Astrocyte of the cerebellum (primary cell): ENCODE data around the gene MAP3K8.
"Not testable (repeated sequence)": the region's sequence is repeated elsewhere in the genome, so short reads cannot be mapped to it uniquely, and the experiment has no call there.

ENCODE experiments used
- DNase-seq: peaks from one replicate; pipeline ENCODE4 v3.0.0-alpha.2; 2011; ENCODE audit warnings: low read depth
- H3K4me3 ChIP-seq: 2 replicates; pipeline ENCODE4 v1.5.1; 2011; ENCODE audit warnings: mild to moderate bottlenecking, low read depth, low read length, moderate library complexity
- in situ Hi-C: cut with HindIII; loops from 2 replicates; pipeline ENCODE4 v1.10.0; 2017; ENCODE audit warnings: low sequenced_read_pairs
- TF ChIP-seq, protein P1 (sequence below): IDR thresholded peaks from 2 replicates; pipeline ENCODE4 v1.5.1; 2012; ENCODE audit warnings: low read length, low read depth, moderate library complexity, mild to moderate bottlenecking; ENCODE audit errors: missing control alignments

Gene MAP3K8

GRCh38 chr10:30467651-30468338 lies 33.8 kb downstream of the MAP3K8 start:
- no peak for DNase-seq
- TF ChIP-seq, protein P1, sequence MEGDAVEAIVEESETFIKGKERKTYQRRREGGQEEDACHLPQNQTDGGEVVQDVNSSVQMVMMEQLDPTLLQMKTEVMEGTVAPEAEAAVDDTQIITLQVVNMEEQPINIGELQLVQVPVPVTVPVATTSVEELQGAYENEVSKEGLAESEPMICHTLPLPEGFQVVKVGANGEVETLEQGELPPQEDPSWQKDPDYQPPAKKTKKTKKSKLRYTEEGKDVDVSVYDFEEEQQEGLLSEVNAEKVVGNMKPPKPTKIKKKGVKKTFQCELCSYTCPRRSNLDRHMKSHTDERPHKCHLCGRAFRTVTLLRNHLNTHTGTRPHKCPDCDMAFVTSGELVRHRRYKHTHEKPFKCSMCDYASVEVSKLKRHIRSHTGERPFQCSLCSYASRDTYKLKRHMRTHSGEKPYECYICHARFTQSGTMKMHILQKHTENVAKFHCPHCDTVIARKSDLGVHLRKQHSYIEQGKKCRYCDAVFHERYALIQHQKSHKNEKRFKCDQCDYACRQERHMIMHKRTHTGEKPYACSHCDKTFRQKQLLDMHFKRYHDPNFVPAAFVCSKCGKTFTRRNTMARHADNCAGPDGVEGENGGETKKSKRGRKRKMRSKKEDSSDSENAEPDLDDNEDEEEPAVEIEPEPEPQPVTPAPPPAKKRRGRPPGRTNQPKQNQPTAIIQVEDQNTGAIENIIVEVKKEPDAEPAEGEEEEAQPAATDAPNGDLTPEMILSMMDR, result no peak
- in situ Hi-C loops, result no loop called here
- no peak overlapping the region for H3K4me3 ChIP-seq

- in situ Hi-C loops, result no loop called here
- H3K4me3 ChIP-seq, result no peak overlapping the region
- no peak for DNase-seq
- TF ChIP-seq, protein P1, result no peak
These were observed 38.6 kb downstream of the MAP3K8 start for GRCh38 chr10:30472414-30473155.

DNA sequence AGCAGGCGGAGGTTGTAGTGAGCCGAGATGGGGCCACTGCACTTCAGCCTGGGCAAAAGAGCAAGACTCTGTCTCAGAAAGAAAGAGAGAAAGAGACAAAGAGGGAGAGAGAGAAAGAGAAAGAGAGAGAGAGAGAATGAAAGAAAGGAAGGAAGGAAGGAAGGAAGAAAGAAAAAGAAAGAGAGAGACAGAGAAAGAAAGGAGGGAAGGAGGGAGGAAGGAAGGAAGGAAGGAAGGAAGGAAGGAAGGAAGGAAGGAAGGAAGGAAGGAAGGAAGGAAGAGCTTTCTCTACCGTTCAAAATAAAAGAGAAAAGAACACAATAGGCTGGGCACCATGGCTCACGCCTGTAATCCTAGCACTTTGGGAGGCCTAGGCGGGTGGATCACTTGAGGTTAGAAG lies 41.5 kb downstream of the MAP3K8 start:
- H3K4me3 ChIP-seq, in situ Hi-C loops, DNase-seq: not testable (repeated sequence)

GRCh38 chr10:30476511-30477155 lies 42.6 kb downstream of the MAP3K8 start:
- H3K4me3 ChIP-seq, result no peak overlapping the region
- in situ Hi-C loops, result no loop called here
- no peak for DNase-seq
- TF ChIP-seq, protein P1, result no peak

- DNase-seq, in situ Hi-C loops, H3K4me3 ChIP-seq: not testable (repeated sequence)
These were observed 45.5 kb downstream of the MAP3K8 start for GRCh38 chr10:30479513-30479912.

GRCh38 chr10:30481603-30482002 lies 47.6 kb downstream of the MAP3K8 start:
- in situ Hi-C loops, result no loop called here
- TF ChIP-seq, protein P1, result no peak
- no peak overlapping the region for H3K4me3 ChIP-seq
- DNase-seq, result no peak

DNA sequence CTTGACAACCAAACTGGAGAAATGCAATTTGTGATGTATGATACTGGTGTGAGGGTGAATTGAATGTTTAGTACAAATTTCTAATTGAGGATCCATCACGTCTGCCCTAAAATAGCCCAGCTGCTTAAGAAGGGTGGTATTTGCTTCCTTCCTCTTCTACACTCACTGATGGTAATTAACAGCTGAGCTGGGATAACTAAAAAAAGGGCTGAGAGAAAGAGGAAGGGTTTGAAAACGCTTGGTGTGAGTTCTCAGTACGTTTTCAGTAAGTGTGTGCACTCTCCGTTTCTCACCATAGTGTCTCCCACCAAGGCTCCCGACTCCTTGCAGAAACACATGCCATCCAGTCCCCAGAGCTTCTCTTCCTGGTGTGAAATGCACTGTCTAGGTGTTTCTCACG lies 54.3 kb downstream of the MAP3K8 start:
- no peak for DNase-seq

More for the DNA sequence above, 54.3 kb downstream of the MAP3K8 start:
- in situ Hi-C loops, result no loop called here
- no peak overlapping the region for H3K4me3 ChIP-seq
- TF ChIP-seq, protein P1, result no peak
